Peyer's patch (tissue), 4 donors: ENCODE data around the gene ANKMY1.

Experiments used
- POLR2A ChIP-seq, 2 donors: fragments of 450-650 bp; IDR thresholded peaks; one replicate each; pipeline ENCODE4 v1.5.1; 2017; ENCODE audit warnings: antibody characterized with exemption in 2 of 2, mild to moderate bottlenecking in 2 of 2, moderate library complexity in 2 of 2
- TF ChIP-seq, protein P1 (sequence below), 6 experiments: fragments of 450-650 bp in 4 of 6; fragments of 200-600 bp in 2 of 6; sonication (generic) in 1 of 6; IDR thresholded peaks; one replicate each; pipeline ENCODE4 v1.5.1; 2017 to 2019; ENCODE audit warnings: antibody characterized with exemption in 6 of 6, mild to moderate bottlenecking in 3 of 6, moderate library complexity in 1 of 6

DNA sequence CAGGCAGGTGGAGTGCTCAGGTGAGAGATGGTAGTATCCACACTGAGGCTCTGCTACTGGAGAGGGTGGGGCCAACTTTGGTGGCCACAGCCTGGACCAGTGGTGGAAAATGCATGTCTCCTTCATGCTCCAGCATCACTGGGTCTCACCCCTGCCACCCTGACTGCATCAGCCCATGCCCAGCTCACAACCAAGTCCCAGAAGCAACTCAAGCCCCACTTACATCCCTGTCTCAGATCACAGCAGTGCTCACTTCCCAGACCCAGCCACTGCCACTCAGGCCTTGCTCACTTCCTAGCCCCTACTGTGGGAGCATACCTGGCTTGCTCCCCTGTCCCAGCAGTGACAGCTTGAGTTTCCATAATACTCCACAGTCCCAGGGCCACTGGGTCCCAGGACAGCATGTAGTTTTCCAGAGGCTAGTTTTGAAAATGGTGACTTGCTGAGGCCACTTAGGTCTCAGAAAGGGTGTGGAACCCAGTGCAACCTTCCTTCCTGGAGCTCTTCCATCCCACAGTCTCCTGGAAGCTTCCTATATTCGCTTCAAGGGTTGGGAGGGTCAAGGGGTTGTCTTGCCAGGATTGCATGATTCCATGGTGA, 63.5 kb downstream of the ANKMY1 start:
- TF ChIP-seq, protein P1, sequence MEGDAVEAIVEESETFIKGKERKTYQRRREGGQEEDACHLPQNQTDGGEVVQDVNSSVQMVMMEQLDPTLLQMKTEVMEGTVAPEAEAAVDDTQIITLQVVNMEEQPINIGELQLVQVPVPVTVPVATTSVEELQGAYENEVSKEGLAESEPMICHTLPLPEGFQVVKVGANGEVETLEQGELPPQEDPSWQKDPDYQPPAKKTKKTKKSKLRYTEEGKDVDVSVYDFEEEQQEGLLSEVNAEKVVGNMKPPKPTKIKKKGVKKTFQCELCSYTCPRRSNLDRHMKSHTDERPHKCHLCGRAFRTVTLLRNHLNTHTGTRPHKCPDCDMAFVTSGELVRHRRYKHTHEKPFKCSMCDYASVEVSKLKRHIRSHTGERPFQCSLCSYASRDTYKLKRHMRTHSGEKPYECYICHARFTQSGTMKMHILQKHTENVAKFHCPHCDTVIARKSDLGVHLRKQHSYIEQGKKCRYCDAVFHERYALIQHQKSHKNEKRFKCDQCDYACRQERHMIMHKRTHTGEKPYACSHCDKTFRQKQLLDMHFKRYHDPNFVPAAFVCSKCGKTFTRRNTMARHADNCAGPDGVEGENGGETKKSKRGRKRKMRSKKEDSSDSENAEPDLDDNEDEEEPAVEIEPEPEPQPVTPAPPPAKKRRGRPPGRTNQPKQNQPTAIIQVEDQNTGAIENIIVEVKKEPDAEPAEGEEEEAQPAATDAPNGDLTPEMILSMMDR (IDR thresholded peaks at IDR 0.05) = no peak
- TF ChIP-seq POLR2A (IDR thresholded peaks at IDR 0.05) = no peak
